A549 treated with GW870086 at 1 μM for 4 hours (cell line): ENCODE results near the gene EYA3. TPM values are rescaled to one million over a fixed set of nuclear protein-coding genes. Genes with fewer than 3 reads are reported as not detected.

Experiments
- total RNA-seq: library from RNA; stranded (reverse); fragments of 200-300 nt; extraction: Qiagen RNA extraction; gene quantifications from 5 replicates; pipeline ENCODE4 v1.2.3, GENCODE V29; 2022; ENCODE audit warnings: low read depth

Gene EYA3
- total RNA-seq: 6.0 to 6.7 TPM (median 6.6 TPM) in 5 replicates

GRCh38 chr1:28088168-28088961 is at the start of gene EYA3:
Gene EYA3 (minus strand): TSS chr1:28088610. CDS start chr1:28058026, 30,584 bp downstream.

GRCh38 chr1:27959792-27960603 is 128.4 kb downstream of the EYA3 start, which contains the start of gene XKR8:
Gene XKR8 (plus strand): TSS chr1:27959973. CDS start chr1:27960070, 97 bp downstream.

GRCh38 chr1:27934818-27935549 is 153.4 kb downstream of the EYA3 start, which contains the start of gene SMPDL3B:
Gene SMPDL3B (plus strand): TSS chr1:27935000. CDS start chr1:27935184, 184 bp downstream.

Other genes with a start within 250 kb of the EYA3 start
- gene THEMIS2, start 216.1 kb downstream of the EYA3 start, total RNA-seq: 0.70 to 1.4 TPM (median 1.3 TPM) in 5 replicates
- 33.9 to 40.0 TPM (median 38.2 TPM) in 5 replicates for gene RPA2, start 174.0 kb downstream of the EYA3 start, total RNA-seq
- 1.3 to 2.3 TPM (median 1.5 TPM) in 5 replicates for gene SMPDL3B, start 153.6 kb downstream of the EYA3 start, total RNA-seq
- gene XKR8, start 128.6 kb downstream of the EYA3 start, total RNA-seq: 4.4 to 6.1 TPM (median 5.5 TPM) in 5 replicates
- 0.09 to 0.27 TPM (median 0.23 TPM) in 5 replicates for gene PTAFR, start 88.1 kb upstream of the EYA3 start, total RNA-seq
- gene DNAJC8, start 144.4 kb upstream of the EYA3 start, total RNA-seq: 68.2 to 73.3 TPM (median 70.7 TPM) in 5 replicates
- 152 to 176 TPM (median 169 TPM) in 5 replicates for gene ATP5IF1, start 147.5 kb upstream of the EYA3 start, total RNA-seq
- 6.1 to 9.7 TPM (median 8.1 TPM) in 5 replicates for gene SESN2, start 170.9 kb upstream of the EYA3 start, total RNA-seq
- 14.2 to 17.8 TPM (median 16.7 TPM) in 5 replicates for gene MED18, start 240.4 kb upstream of the EYA3 start, total RNA-seq